HEK293 (cell line): Measurements from ENCODE around the gene MSX1.

Experiments used
- CTCF ChIA-PET: fragments of 350-600 bp; formaldehyde crosslinking; extraction: SDS; loops from one replicate; lab custom pipeline; 2021; ENCODE audit warnings: antibody characterized with exemption; lab: Yijun Ruan, JAX
- POLR2A ChIA-PET: fragments of 300-600 bp; formaldehyde crosslinking; extraction: SDS; loops from one replicate; lab custom pipeline; 2020; ENCODE audit warnings: antibody characterized with exemption, inconsistent platforms; lab: Yijun Ruan, JAX
- H3K27ac ChIP-seq: fragments of 200-500 bp; sonication (Bioruptor generic); 2 replicates; pipeline ENCODE4 v1.5.1; 2014; ENCODE audit warnings: low read depth, low read length, control low read depth, inconsistent platforms; ENCODE audit errors: extremely low read depth
- H3K36me3 ChIP-seq, 2 experiments: fragments of 200-500 bp in 1 of 2; sonication (Bioruptor generic) in 1 of 2; 1 replicate in 1 of 2; 2 replicates in 1 of 2; pipeline ENCODE4 v1.5.1; 2014 to 2017; ENCODE audit warnings: inconsistent platforms in 2 of 2, low read length in 2 of 2; ENCODE audit not compliant: control insufficient read depth in 2 of 2, insufficient read depth in 1 of 2
- H3K4me1 ChIP-seq: fragments of 200-500 bp; sonication (Bioruptor generic); 2 replicates; pipeline ENCODE4 v1.5.1; 2014; ENCODE audit warnings: mild to moderate bottlenecking, low read length, inconsistent platforms; ENCODE audit not compliant: control insufficient read depth, insufficient read depth
- H3K4me3 ChIP-seq: 2 replicates; pipeline ENCODE4 v1.5.1; 2011; ENCODE audit warnings: low read depth, mild to moderate bottlenecking, control low read depth, low read length, moderate library complexity
- H3K9me3 ChIP-seq: fragments of 200-500 bp; sonication (Bioruptor generic); 2 replicates; pipeline ENCODE4 v1.5.1; 2014; ENCODE audit warnings: low read depth, low read length, inconsistent platforms; ENCODE audit not compliant: control insufficient read depth, insufficient read depth
- GLI4 ChIP-seq: fragments of 450-650 bp; formaldehyde crosslinking; IDR thresholded peaks from 2 replicates; pipeline ENCODE4 v1.5.1; 2016; ENCODE audit warnings: missing biosample characterization, missing genetic modification characterization
- HOXC10 ChIP-seq: sonication (generic); formaldehyde crosslinking; IDR thresholded peaks from 2 replicates; pipeline ENCODE4 v1.8.1; 2023; ENCODE audit warnings: mild to moderate bottlenecking, missing genetic modification reagents
- KLF8 ChIP-seq: fragments of 450-650 bp; formaldehyde crosslinking; IDR thresholded peaks from 2 replicates; pipeline ENCODE4 v1.5.1; 2016; ENCODE audit warnings: missing biosample characterization, missing genetic modification characterization
- REPIN1 ChIP-seq: fragments of 450-650 bp; formaldehyde crosslinking; IDR thresholded peaks from 2 replicates; pipeline ENCODE4 v1.5.1; 2017; ENCODE audit warnings: missing biosample characterization, missing genetic modification characterization, low read depth
- ZBTB1 ChIP-seq: fragments of 450-650 bp; formaldehyde crosslinking; IDR thresholded peaks from 2 replicates; pipeline ENCODE4 v1.5.1; 2016; ENCODE audit warnings: missing biosample characterization, missing genetic modification characterization
- ZBTB26 ChIP-seq: fragments of 450-650 bp; formaldehyde crosslinking; optimal IDR thresholded peaks from 2 replicates; pipeline ENCODE3; 2016; ENCODE audit warnings: missing biosample characterization, mild to moderate bottlenecking, missing genetic modification characterization
- ZBTB6 ChIP-seq: fragments of 450-650 bp; formaldehyde crosslinking; IDR thresholded peaks from 2 replicates; pipeline ENCODE4 v1.5.1; 2017; ENCODE audit warnings: missing biosample characterization, missing genetic modification characterization
- ZFP41 ChIP-seq: fragments of 450-650 bp; formaldehyde crosslinking; IDR thresholded peaks from 2 replicates; pipeline ENCODE4 v1.5.1; 2016; ENCODE audit warnings: missing biosample characterization, missing genetic modification characterization, borderline replicate concordance
- ZFP69B ChIP-seq: fragments of 450-650 bp; formaldehyde crosslinking; IDR thresholded peaks from 2 replicates; pipeline ENCODE4 v1.5.1; 2016; ENCODE audit warnings: missing biosample characterization, missing genetic modification characterization
- ZNF121 ChIP-seq: fragments of 450-650 bp; formaldehyde crosslinking; IDR thresholded peaks from 2 replicates; pipeline ENCODE4 v1.5.1; 2016; ENCODE audit warnings: missing biosample characterization, missing genetic modification characterization
- ZNF133 ChIP-seq: fragments of 450-650 bp; formaldehyde crosslinking; IDR thresholded peaks from 2 replicates; pipeline ENCODE4 v1.5.1; 2016; ENCODE audit warnings: missing biosample characterization, missing genetic modification characterization
- ZNF18 ChIP-seq: fragments of 450-650 bp; formaldehyde crosslinking; IDR thresholded peaks from 2 replicates; pipeline ENCODE4 v1.5.1; 2016; ENCODE audit warnings: missing biosample characterization, missing genetic modification characterization
- ZNF202 ChIP-seq: fragments of 450-650 bp; formaldehyde crosslinking; IDR thresholded peaks from 2 replicates; pipeline ENCODE4 v1.5.1; 2016; ENCODE audit warnings: missing biosample characterization, missing genetic modification characterization, borderline replicate concordance
- ZNF214 ChIP-seq: fragments of 450-650 bp; formaldehyde crosslinking; IDR thresholded peaks from 2 replicates; pipeline ENCODE4 v1.5.1; 2017; ENCODE audit warnings: missing biosample characterization, mild to moderate bottlenecking, missing genetic modification characterization, borderline replicate concordance
- ZNF26 ChIP-seq: fragments of 450-650 bp; formaldehyde crosslinking; IDR thresholded peaks from 2 replicates; pipeline ENCODE4 v1.5.1; 2016; ENCODE audit warnings: missing biosample characterization, missing genetic modification characterization
- ZNF354C ChIP-seq: fragments of 450-650 bp; formaldehyde crosslinking; IDR thresholded peaks from 2 replicates; pipeline ENCODE4 v1.5.1; 2016; ENCODE audit warnings: missing biosample characterization, missing genetic modification characterization, low read depth, borderline replicate concordance
- ZNF394 ChIP-seq: fragments of 450-650 bp; formaldehyde crosslinking; IDR thresholded peaks from 2 replicates; pipeline ENCODE4 v1.5.1; 2016; ENCODE audit warnings: missing biosample characterization, missing genetic modification characterization, mild to moderate bottlenecking, moderate library complexity, borderline replicate concordance
- ZNF473 ChIP-seq: fragments of 450-650 bp; formaldehyde crosslinking; IDR thresholded peaks from 2 replicates; pipeline ENCODE4 v1.5.1; 2017; ENCODE audit warnings: missing biosample characterization, missing genetic modification characterization
- ZNF514 ChIP-seq: fragments of 450-650 bp; formaldehyde crosslinking; IDR thresholded peaks from 2 replicates; pipeline ENCODE4 v1.5.1; 2016; ENCODE audit warnings: missing biosample characterization, missing genetic modification characterization
- ZNF600 ChIP-seq: fragments of 450-650 bp; formaldehyde crosslinking; IDR thresholded peaks from 2 replicates; pipeline ENCODE4 v1.5.1; 2016; ENCODE audit warnings: missing biosample characterization, missing genetic modification characterization
- ZNF629 ChIP-seq: fragments of 450-650 bp; formaldehyde crosslinking; IDR thresholded peaks from 2 replicates; pipeline ENCODE4 v1.5.1; 2017; ENCODE audit warnings: missing biosample characterization, missing genetic modification characterization
- ZNF670 ChIP-seq: fragments of 450-650 bp; formaldehyde crosslinking; IDR thresholded peaks from 2 replicates; pipeline ENCODE4 v1.5.1; 2016; ENCODE audit warnings: missing biosample characterization, missing genetic modification characterization, low read depth
- ZXDB ChIP-seq: fragments of 450-650 bp; formaldehyde crosslinking; IDR thresholded peaks from 2 replicates; pipeline ENCODE4 v1.5.1; 2016; ENCODE audit warnings: missing biosample characterization, missing genetic modification characterization
- TF ChIP-seq, protein P1 (sequence below): fragments of 450-650 bp; formaldehyde crosslinking; IDR thresholded peaks from 2 replicates; pipeline ENCODE4 v1.5.1; 2016; ENCODE audit warnings: missing biosample characterization, missing genetic modification characterization
- TF ChIP-seq, protein P2 (sequence below): fragments of 450-650 bp; formaldehyde crosslinking; IDR thresholded peaks from 2 replicates; pipeline ENCODE4 v1.5.1; 2016; ENCODE audit warnings: missing biosample characterization, missing genetic modification characterization, low read depth

The MSX1 gene

DNA sequence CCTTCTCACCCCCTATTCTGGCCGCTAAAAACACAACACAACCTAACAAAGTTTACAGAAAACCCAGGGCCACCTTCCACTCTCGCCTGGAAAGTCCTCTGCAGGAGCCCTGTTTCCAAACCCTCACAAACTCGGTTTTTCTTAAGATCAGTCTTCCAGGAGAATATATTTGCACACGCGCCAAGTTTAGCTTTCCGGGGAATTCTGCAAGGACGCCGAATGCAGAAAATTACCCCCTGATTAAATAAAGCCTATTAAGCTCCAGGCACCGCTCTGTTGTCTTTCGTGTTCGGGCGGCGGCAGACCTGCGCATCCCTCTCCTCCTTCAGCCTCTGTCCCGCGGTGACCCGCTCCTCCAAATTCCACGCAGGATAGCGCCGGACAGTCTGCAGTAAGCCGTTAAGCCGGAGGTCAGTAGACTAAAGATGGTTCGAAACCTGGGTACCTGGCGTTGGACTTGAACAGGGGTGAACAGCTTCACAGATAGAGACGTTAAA is 5.0 kb downstream of the MSX1 start:
- ChIA-PET POLR2A (no interaction called here), CTCF (interaction anchor here (0.7 kb wide), 1 partner anchor 1464 kb away, joined by 3 read pairs; no protein-coding TSS in a partner anchor)
- Histone ChIP-seq H3K4me3 (no peak overlapping the region), H3K36me3 (peaks cover 0 to 27% of the 10 kb centered on the region in 2 experiments; a peak in 1 of 3 replicates), H3K27ac (no peak overlapping the region), H3K4me1 (no peaks in the 10 kb centered on the region; the same call in 1 of the 2 replicates), H3K9me3 (no peaks in the 10 kb centered on the region)
- no peak for TF ChIP-seq ZNF514 (tag by site-specific recombination)
- no peak for TF ChIP-seq ZNF354C
- TF ChIP-seq REPIN1 (tag by site-specific recombination): no peak
- TF ChIP-seq ZNF202: no peak
- no peak for TF ChIP-seq HOXC10 (CRISPR knock-in tag)
- TF ChIP-seq KLF8 (tag by site-specific recombination): no peak
- no peak for TF ChIP-seq ZNF670 (tag by site-specific recombination)
- no peak for TF ChIP-seq ZXDB
- TF ChIP-seq ZNF18 (tag by site-specific recombination): no peak
- TF ChIP-seq ZFP69B (tag by site-specific recombination): no peak
- TF ChIP-seq, protein P1, sequence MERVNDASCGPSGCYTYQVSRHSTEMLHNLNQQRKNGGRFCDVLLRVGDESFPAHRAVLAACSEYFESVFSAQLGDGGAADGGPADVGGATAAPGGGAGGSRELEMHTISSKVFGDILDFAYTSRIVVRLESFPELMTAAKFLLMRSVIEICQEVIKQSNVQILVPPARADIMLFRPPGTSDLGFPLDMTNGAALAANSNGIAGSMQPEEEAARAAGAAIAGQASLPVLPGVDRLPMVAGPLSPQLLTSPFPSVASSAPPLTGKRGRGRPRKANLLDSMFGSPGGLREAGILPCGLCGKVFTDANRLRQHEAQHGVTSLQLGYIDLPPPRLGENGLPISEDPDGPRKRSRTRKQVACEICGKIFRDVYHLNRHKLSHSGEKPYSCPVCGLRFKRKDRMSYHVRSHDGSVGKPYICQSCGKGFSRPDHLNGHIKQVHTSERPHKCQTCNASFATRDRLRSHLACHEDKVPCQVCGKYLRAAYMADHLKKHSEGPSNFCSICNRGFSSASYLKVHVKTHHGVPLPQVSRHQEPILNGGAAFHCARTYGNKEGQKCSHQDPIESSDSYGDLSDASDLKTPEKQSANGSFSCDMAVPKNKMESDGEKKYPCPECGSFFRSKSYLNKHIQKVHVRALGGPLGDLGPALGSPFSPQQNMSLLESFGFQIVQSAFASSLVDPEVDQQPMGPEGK (tag by site-specific recombination): no peak
- TF ChIP-seq ZBTB6: no peak
- no peak for TF ChIP-seq ZNF214
- TF ChIP-seq ZFP41 (tag by site-specific recombination): no peak
- no peak for TF ChIP-seq ZNF473 (tag by site-specific recombination)
- TF ChIP-seq ZNF26: no peak
- no peak for TF ChIP-seq ZNF133 (tag by site-specific recombination)
- TF ChIP-seq ZBTB1: no peak

DNA sequence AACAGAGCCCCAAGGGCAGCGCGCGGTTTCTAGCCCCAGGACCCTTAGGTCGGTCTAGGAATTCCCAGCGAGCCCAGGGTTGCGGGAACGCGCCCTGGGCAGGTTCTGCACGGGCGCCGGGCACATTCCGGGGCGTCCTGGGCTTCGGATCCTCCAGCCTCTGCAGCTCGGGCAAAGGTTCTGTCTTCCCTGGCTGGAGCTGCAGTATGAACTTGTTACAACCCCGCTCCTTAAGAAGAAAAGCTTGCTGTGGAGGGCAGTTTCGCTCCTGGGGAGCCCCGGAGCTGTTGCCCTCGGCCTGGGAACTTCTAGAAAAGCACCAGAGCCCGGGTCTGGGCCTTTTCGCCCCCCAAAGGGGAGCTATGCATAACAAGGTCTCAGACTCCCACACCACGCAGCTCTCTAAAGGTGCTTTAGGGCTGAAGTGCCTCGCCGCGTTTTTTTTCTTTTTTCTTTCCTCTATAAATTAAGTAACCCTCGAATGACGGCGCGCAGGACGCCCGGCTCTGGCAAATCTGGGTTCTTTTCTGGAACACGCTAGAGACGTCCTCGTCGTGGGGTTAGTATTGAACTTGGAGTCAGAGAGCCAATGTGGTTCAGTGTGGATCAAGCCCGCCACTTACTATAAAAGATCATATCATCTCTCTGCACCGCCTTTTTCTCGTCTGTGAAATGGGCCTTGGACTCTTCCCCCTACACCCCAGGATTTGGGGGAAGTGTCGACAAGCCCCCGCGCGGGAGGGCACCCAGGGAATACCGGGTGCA is 5.7 kb downstream of the MSX1 start:
- Histone ChIP-seq H3K4me3 (no peak overlapping the region), H3K4me1 (no peaks in the 10 kb centered on the region; the same call in 1 of the 2 replicates), H3K27ac (no peak overlapping the region), H3K9me3 (no peaks in the 10 kb centered on the region), H3K36me3 (peaks cover 0 to 27% of the 10 kb centered on the region in 2 experiments; a peak in 1 of 3 replicates)
- CTCF ChIA-PET: interaction anchor here (0.7 kb wide), 1 partner anchor 1463 kb away, joined by 3 read pairs; no protein-coding TSS in a partner anchor
- POLR2A ChIA-PET: no interaction called here
- TF ChIP-seq GLI4: no peak
- TF ChIP-seq ZNF354C: no peak
- TF ChIP-seq, protein P2, sequence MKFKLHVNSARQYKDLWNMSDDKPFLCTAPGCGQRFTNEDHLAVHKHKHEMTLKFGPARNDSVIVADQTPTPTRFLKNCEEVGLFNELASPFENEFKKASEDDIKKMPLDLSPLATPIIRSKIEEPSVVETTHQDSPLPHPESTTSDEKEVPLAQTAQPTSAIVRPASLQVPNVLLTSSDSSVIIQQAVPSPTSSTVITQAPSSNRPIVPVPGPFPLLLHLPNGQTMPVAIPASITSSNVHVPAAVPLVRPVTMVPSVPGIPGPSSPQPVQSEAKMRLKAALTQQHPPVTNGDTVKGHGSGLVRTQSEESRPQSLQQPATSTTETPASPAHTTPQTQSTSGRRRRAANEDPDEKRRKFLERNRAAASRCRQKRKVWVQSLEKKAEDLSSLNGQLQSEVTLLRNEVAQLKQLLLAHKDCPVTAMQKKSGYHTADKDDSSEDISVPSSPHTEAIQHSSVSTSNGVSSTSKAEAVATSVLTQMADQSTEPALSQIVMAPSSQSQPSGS (tag by site-specific recombination): no peak
- no peak for TF ChIP-seq ZNF629 (tag by site-specific recombination)
- TF ChIP-seq ZNF600: no peak
- no peak for TF ChIP-seq ZBTB26 (tag by site-specific recombination)
- TF ChIP-seq ZNF394 (tag by site-specific recombination): no peak
- TF ChIP-seq ZNF121: no peak
